Esophagus muscularis mucosa (tissue), 3 donors: Measurements from ENCODE around the gene CAMK2G.

Experiments used
- CTCF ChIP-seq, 3 experiments: fragments of 200-600 bp in 2 of 3; fragments of 450-650 bp in 1 of 3; sonication (generic) in 2 of 3; IDR thresholded peaks; one replicate each; pipeline ENCODE4 v1.5.1; 2017 to 2019; ENCODE audit warnings: antibody characterized with exemption in 3 of 3, mild to moderate bottlenecking in 2 of 3, moderate library complexity in 1 of 3
- POLR2A ChIP-seq: fragments of 450-650 bp; IDR thresholded peaks from one replicate; pipeline ENCODE4 v1.6.1; 2017; ENCODE audit warnings: antibody characterized with exemption, moderate library complexity, mild to moderate bottlenecking, low read depth
- POLR2AphosphoS5 ChIP-seq, 2 donors: sonication (generic); formaldehyde crosslinking; IDR thresholded peaks; one replicate each; pipeline ENCODE4 v1.6.1; 2017; ENCODE audit warnings: antibody characterized with exemption in 2 of 2

DNA sequence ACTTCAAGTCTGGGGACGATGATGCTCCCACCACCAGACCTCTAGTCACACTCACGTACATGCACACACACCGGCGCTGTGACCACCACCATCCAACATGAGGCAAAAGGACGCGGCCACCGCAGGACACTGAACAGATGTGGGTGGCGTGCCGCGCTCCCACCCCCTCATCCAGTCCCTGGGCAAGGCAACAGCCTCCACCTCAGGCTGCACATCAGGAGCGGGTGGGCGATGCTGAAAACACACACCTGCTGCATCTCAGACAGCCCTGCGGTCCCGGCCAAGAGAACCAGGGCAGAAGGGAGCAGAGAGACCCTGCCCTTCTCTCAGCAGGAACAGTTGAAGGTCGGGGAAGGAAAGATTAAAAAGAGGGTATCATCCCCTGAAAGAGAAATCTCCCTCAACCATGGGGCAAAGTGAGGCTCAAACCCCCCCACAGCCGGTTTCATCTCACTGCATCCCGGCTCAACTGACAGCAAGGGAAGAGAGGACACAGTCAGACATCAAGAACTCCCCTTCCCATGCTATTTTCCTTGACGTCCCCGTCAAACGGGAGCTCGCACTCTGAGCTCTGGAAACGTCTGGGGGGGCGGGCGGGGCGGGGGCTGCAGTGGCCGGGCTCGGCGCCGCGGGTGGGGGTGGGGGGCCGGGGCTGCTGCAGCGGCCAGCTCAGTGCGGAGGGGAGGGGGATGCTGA is 1.1 kb downstream of the CAMK2G start:
- no peak for TF ChIP-seq CTCF (IDR thresholded peaks at IDR 0.05)
- no peak for TF ChIP-seq POLR2A
- TF ChIP-seq POLR2AphosphoS5 (IDR thresholded peaks at IDR 0.05): no peak
